GM21390 (cell line): ENCODE data around the gene CIB4.
"Not testable (repeated sequence)": the region's sequence is repeated elsewhere in the genome, so short reads cannot be mapped to it uniquely, and the experiment has no call there.

Source experiments
- ATAC-seq: cut with Tn5 transposase; IDR thresholded peaks from one replicate; pipeline ENCODE4 v1.9.1; 2021; ENCODE audit not compliant: unreplicated experiment

Gene CIB4

DNA sequence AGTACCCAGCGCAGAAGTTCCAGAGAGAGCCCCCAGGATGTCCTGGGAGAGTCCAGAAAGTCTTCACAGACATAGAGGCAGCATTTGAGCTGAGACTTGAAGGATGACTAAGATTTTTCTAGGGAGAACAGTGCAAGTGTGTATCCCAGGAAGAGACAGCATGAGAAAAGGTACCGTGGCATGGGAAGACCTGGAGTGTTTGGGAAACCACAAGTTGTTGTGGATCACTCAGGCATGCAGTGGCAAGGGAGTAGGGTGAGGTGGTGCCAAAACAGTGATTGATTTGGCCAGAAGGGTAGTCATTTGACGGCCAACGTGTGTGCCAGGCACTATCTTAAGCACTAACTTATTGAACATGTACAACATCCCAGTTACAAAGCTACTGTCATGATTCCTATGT lies 26.9 kb upstream of the CIB4 start:
- ATAC-seq, result no peak

DNA sequence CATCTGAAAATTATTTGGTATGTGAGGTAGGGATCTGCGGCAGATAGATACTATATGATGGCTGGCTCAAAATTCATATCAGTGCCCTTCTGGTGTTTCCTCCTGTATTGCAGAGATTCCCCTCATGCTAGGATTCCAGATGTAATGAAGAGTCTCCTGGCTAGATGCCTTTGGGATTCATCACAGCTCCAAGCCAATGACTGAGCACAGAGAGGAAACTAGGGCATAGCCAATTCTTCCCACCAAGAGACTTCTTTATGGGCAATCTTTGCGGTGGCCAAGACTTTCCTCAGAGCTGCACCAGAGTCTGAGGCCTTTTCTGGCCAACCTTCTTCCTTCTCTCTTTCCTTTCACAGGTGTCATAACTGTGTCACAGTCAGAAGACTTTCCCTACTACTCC lies 25.5 kb upstream of the CIB4 start:
- ATAC-seq, result no peak

DNA sequence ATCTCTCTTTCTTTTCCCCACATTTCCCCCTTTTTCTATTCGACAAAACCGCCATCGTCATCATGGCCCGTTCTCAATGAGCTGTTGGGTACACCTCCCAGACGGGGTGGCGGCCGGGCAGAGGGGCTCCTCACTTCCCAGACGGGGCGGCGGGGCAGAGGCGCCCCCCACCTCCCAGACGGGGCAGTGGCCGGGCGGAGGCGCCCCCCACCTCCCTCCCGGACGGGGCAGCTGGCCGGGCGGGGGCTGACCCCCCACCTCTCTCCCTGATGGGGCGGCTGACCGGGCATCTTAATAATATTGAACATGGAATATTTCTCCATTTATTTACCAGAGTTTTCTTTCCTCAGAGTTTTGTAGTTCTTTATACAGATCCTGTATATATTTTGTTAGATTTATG lies 24.1 kb upstream of the CIB4 start:
- not testable (repeated sequence) for ATAC-seq

DNA sequence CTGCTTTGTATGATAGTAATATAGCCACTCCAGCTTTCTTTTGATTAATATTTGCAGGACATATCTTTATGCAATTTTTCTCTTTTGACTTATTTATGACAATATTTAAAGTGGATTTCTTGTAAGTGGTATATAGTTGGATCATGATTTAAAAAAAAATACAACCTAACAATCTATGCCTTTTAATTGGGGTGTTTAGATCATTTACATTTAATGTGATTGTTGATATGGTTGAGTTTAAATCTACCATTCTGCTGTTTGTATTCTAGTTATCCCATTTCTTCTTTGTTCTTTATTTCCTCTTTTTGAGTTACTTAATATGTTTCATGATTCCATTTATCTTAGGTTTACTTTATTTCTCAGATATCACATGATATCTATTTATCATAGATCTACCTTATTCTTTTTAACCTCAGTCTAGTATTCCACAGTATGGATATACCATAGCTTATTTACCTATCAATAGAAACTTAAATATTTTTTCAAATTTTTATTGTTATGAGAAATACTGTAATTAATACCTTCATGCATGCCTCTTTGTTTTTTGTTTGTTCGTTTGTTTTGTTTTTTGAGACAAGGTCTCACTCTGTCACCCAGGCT lies 19.3 kb upstream of the CIB4 start:
- no peak for ATAC-seq

DNA sequence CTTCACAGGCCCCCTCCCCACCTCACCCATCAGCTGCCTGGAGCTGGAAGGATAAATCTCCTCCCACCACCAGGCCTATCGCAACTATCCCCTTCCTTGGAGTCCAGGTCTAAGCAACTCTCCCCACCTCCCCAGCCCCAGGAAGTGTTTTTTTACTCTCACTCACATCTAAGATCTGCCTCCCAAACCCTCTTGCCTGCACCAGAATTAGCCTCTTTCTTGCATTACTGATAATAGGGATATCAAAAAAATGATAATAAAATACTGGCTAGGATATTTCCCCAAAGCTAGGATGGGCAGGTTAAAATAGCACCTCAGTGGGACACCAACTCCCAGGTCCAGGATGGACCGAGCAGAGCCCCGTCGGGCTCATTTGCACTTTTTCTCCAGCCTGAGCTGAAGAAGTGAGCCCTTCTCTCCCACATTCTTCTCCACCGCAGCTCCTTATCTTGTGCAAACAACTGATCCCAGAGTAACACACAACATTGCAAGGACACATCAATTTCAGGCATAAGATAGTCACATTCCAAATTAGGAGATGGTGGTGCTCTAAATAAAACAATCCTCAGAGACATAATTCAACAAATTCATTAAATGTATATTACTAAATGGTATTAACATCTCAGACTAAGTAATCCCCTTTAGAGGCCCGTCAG lies 17.7 kb upstream of the CIB4 start:
- ATAC-seq, result no peak

DNA sequence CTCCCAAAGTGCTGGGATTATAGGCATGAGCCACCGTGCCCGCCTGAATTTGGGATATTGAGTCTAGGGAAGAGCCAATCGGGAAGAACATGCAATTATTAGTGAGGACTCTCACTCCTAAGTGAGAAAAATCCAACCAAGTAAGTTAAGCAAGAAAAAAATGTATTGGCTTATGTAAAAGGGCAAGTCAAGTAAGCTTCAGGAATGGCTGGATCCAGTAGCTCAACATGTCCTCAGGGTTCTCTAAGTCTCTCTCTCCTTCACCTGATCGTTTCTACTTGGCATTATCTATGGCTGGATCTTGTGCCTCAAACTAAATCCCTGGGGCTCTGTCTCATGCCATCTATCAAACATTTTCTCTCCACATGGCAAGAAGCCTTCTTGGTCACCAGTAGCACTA lies 16.1 kb upstream of the CIB4 start:
- no peak for ATAC-seq

DNA sequence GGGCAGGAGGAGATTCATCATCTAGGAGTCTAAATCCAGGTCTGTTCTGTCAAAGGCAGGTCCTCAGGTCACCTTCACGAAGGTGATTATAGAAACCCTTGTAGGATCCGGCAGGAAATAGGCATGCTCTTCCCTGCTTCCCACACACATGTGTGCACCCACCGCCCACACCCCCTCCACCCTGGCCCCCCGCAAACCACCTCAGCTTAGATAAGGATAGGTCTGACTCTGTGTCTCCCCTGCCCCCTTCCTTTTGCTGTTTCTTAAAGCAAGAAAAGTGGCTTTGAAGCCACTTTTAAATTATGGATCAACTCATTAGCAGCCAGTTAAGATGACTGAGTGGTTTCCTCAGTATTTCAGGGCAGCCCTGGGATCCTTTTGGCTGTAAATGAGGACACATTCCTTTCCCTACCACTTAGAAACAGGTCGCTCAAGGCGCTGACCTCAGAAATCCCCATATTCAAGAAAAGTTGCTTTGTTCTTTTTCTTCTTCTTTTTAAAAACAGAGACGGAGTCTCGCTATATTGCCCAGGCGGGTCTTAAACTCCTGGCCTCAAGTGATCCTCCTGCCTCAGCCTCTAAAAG lies 14.5 kb upstream of the CIB4 start:
- ATAC-seq, result no peak

DNA sequence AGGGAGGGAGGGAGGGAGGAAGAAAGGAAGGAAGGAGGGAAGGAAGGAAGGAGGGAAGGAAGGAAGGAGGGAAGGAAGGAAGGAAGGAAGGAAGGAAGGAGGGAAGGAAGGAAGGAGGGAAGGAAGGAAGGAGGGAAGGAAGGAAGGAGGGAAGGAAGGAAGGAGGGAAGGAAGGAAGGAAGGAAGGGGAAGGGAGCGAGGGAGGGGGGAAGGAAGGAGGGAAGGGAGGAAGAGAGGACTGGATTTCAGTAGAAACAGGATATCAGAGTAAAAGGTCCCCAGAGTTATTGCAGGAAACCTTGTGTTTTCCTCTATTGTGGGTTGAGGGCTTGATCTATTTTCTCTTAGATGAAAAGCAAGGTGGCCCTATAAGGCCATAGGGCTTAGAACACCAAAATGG lies 14.0 kb upstream of the CIB4 start:
- not testable (repeated sequence) for ATAC-seq

DNA sequence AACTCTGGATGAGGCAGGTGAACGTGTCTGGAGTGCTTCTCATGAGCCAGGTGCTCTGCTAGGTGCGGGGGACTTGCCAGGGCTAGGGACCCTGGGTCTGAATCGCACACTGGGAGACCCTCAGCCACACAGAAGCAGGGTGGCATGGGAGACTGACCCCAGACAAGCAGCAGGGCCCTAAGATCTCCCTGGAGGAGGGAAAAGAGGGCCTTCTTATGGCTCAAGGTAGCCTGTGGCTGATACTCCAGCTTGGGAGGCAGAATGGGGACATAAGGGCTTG lies 12.8 kb upstream of the CIB4 start:
- ATAC-seq, result no peak

DNA sequence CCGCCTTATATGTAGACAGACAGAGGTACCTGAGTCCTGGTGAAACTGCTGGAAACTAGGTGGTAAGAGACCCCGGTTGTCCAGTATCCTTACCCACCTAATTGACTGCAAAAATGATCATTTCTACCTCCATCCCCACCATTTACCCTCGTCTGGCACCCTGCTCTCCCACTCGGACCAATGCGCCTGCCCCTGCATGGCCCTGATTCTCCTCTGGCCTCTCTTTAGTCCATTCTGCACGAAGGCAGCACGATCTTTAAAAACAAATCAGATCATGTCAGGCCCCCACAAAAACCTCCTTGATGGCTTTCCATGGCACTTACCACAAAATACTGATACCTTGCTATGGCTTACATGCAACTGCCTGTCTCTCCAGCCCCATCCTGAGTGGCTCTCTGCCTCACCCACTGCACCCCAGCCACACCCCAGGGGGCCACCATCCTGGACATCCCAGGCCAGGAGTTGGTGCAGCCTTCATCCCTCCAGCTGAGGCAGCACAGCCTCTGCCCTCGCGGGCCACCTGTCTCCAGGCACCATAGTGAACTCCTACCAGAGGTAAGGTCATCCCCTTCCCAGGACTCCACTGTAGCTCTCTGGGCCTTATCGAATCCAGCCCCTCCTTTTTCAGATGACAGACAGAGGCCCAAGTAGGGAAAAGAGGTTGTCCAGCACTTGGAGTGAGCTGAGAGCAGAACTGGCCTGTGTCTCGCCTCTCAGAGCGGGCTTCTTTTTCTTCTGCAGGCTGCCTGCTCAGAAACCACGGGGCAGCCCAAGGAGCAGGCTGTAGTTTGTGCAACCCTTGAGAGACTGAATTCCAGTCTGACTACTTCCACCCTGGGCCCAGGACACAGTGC lies 12.3 kb upstream of the CIB4 start:
- no peak for ATAC-seq

DNA sequence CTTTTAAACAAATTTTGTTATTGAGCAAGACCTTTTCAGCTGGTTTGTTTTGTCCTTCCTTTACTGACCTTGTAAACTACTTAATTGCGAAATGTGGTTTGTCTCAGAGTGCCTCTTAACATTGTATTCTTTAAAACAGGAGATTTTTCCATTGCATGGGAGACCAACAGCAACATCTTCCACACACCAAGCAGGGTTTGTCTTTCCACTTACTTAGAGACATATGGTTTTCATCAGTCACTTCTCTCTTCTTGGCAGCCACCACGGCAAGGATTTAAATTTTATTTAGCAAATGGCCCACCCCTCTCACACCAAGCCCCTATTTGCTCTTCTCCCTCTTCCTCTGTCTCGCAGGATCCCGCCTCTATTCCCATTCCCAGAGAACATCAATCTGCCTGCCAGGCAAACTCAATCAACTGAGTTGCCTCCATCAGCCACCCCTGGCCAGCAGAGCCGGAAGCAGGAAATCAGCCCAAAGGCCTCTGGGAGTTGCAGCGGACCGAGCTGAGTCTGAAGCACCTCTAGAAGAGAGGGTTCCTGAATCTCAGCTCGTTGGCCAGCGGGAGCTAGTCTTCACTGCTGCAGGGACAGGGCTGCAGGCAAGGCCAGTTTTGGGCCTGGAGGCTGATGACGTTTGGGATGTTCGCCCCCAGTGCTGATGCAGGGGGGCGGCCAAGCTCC lies 11.3 kb upstream of the CIB4 start:
- ATAC-seq, result no peak

DNA sequence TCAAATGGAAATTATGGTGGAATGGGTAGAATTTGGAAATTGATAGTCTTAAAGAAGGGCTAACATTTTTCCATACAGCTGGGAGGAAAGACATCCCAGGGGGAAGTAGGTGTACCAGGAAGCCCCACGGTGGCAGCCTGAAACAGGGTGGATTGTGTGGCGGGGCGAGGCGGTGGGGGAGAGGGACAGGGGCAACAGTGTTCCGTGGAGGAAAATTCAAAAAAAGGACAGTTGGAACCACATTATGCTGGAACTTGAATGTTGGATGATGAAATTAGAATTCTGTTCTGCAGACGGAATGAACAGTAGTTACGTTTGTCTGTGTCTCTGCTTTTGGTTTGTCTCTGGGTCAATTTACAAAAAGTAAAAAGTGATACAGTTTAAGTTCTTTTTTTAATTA lies 10.6 kb upstream of the CIB4 start:
- ATAC-seq, result no peak

DNA sequence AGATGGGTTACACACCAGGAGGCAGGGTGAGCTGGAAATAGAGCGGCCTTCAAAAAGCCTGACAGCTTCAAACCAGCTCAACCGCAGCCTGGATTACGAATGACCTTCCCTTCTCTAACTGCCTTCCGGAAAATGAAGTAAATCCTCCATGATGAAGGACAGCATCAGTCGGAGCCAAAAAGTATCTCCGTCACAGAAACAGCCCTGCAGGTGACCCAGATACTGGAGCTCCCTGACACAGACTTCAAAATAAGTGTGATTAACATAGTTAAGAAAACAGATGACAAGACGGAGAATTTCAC lies 10.3 kb upstream of the CIB4 start:
- ATAC-seq, result no peak

DNA sequence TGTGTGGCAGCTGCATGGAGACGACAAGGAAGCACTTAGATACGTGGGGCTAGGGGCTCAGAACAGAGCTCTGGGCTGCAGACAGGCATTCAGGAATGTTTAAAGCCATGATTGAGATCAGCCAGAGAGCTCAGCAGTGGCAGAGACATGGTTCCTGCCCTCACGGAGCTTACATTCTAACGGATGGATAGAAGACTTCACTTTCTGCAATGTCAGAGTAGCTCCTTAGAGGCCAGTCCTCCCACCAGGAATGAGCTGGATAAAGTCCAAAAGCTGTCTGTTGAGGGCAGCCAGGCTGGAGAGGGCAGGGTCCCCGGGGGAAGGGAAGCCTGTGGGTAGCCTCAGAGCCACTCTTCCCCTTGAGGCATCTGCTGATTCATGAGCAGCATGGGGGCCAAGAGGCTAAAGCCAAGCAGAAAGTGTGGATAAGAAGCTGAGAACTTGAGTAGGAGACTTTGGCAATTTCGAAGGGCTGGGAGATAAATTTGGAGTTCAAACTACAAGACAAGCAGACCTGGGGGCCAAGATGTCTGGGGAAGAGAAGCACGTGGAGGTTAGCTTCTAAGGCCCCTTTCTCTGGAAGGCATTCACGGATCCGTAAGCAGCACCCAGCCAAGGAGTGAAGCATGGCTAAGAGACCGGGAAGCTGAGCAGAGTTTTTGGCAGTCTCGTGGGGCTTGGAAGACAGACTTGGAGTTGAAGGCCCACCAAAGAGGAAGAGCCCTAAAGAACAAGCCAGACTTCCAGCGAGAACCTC lies 9.7 kb upstream of the CIB4 start:
- no peak for ATAC-seq

DNA sequence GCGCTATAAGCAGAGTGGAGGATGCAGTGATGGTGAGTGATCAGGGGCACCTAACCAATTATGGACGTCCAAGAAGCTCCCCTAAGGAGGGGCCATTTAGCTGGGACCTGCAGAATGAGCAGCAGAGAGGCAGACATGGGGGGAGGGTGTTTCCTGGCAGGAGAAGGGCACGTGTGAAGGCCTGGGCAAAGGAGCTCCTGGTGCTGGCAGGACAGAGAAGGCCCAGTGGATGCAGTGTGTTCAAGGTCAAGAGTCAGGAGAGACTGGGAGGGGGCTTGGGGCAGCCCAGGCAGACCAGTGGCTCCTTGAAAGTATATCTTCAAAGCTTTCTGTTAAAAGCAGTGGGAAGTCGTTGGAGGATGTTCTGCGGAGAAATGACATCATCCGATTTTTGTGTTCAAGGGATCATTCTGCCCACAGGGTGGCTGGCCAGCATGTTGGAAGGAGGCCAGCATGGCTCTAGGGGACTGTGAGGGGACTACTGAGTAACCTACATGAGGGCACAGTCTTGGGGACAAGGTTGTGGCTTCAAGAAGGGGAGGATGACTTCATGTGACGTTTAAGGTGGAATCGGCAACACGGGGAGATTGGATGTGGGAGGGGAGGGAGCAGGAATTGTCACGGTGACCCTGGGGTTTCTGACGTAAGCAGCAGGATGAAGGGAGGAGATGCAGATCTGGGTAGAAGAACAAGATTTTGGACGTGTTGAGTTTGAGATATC lies 9.0 kb upstream of the CIB4 start:
- no peak for ATAC-seq

DNA sequence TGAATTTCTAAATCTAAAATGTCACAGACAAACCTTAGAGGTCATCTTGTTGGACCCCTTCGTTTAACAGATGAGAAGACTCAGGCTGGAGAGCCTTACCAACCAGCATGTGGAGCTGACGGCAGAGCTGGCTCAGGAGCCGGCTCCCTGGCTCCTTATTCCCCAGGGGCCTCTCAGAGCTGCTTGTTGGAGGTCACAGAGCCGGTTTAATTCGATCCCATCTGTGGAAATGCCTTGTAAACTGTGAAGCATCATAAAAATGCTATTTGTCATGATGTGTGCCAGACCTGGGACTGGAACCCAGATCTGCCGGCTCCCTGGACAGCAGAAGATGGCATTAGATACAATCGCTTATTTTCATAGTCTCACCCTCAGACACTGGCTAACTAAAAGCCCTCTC lies 8.2 kb upstream of the CIB4 start:
- ATAC-seq, result no peak

DNA sequence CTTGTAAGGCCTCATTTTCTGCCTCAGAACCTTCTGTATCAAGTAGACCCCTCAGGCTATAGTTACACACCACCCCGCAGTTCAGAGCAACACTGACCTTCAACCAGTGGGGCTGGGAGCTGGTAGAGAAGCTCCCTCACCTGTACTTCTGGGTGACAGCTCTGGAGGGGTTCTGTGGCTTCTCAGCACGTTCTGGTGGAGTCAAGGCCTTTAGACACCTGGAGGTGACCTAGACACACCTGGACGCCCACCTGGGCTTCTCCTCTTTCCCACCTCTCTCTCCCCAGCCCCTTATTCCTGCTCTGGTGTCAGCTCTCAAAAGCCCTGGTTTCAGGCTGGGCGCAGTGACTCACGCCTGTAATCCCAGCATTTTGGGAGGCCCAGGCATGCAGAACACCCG lies 7.3 kb upstream of the CIB4 start:
- ATAC-seq, result no peak

DNA sequence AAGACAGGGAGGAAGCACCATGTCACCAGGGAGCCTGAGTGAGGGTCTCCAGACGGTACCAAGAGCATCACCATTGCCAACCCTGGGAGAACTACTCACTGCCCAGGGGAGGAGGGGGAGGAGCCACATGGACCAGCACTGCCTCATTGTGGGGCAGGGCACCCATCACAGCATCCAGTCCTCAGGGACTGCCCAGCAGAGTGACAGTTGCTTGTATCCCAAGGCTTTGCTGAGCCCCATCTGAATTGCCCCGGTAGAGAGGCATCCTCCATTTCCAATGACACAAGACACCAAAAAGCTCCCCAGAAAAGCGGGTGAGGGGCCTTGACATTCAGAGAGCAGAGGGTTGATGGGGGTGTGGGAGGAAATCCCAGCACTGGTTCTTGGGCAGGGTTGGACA lies 6.8 kb upstream of the CIB4 start:
- no peak for ATAC-seq

DNA sequence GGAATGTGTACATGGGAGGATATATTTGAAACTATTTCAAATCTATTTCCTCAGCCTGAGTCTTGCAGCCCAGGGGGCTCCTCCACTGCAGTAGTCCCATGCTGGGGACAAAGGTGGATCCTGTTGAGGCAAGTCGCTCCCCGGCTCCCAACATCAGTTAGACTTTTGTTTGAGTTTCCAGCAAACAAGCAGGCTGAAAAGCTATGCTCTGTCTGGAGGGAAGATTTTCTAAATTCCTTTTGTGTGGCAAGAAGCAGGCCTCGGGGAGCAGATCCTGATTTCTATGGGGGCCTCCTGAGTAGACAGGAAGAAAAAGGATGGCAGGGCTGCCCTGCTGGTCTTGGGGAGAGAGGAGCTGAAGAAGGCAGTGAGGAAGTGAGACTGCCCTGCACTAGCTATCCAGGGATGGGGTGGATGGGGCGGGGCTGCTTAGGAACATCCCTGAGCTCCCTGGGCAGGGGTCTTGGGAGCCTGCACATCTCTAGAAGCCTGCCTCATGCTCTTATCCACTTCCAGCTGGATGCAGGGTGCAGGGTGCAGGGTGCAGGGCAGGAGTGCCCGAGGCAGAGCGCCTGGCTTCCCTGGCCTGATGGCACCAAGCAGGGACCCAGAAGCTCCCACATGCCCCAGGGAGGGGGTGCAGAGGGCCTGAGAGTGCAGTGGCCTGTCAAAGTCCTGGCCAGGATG lies 6.0 kb upstream of the CIB4 start:
- ATAC-seq, result no peak

DNA sequence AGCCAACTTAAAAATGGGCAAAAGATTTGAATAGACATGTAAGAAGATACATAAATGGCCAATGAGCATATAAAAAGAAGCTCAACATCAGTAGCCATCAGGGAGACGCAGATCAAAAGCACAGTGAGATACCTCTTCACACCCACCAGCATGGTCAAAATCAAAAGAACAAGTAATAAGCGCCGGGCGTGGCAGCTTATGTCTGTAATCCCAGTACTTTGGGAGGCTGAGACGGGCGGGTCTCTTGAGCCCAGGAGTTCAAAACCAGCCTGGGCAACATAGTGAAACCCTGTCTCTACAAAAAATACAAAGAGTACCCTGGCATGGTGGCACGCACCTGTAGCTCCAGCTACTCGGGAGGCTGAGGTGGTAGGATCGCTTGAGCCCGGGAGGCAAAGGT lies 4.6 kb upstream of the CIB4 start:
- ATAC-seq, result no peak
